Bronchial epithelial cell (primary cell): Measurements from ENCODE around the gene C17orf50. TPM values are rescaled to one million over a fixed set of nuclear protein-coding genes. Genes with fewer than 3 reads are reported as not detected.
A peak's percentile ranks its signal among the peaks of the same experiment; 100 is the strongest.

Source experiments
- DNase-seq: peaks from one replicate; pipeline ENCODE4 v3.0.0-alpha.2; 2010; ENCODE audit warnings: low read depth
- FAIRE-seq: peaks from 2 replicates; lab custom pipeline; 2011; peaks lifted over from hg19 to GRCh38; lab: Jason Lieb, UNC
- H3K27me3 ChIP-seq: 2 replicates; pipeline ENCODE4 v1.5.1; 2011; ENCODE audit warnings: low read length; ENCODE audit not compliant: control insufficient read depth, insufficient read depth
- H3K36me3 ChIP-seq: 2 replicates; pipeline ENCODE4 v1.5.1; 2011; ENCODE audit warnings: low read length; ENCODE audit not compliant: control insufficient read depth, insufficient read depth
- H3K4me3 ChIP-seq: 2 replicates; pipeline ENCODE4 v1.5.1; 2011; ENCODE audit warnings: mild to moderate bottlenecking, low read depth, low read length, control low read depth
- total RNA-seq: library from RNA; depleted of rRNA; stranded (reverse); fragments of >200 nt; gene quantifications from 2 replicates; pipeline ENCODE4 v1.2.1, GENCODE V29; 2014
- TF ChIP-seq, protein P1 (sequence below): IDR thresholded peaks from 2 replicates; pipeline ENCODE4 v1.5.1; 2011; ENCODE audit warnings: mild to moderate bottlenecking, moderate library complexity, low read length, control low read depth, inconsistent platforms; ENCODE audit not compliant: insufficient read depth, severe bottlenecking

C17orf50 gene
- total RNA-seq, 1 donor from 2014 or later: not detected

DNA sequence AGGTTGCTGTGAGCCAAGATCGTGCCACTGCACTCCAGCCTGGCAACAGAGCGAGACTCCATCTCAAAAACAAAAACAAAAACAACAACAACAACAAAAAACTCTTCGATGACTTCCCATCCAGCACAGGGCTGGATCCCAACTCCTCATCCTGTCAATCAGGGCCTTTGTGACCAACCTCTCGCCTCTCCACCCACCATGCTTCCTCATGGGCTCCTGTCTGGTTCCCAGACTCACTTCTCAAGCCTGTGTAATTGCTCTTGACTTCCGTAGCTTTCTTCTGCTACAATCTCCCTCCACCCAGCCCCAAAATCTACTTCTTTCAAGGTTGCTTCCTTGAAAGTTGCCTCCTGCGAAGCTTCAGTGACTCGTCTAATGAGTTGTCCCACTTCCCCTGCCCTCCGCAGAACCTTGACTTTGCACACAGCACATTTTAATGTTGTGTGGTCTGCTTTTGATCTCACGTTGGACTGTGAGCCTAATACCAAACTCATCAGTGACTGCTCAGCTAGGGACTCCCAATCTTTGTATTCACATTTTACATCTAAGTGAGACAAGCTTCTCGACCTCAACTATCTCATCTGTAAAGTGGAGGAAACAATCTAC is 30.2 kb upstream of the C17orf50 start:
- Histone ChIP-seq H3K36me3 (no peaks in the 10 kb centered on the region), H3K4me3 (no peak overlapping the region), H3K27me3 (peaks cover 4% of the 10 kb centered on the region)
- FAIRE-seq (no peak), DNase-seq (no peak)
- TF ChIP-seq, protein P1, sequence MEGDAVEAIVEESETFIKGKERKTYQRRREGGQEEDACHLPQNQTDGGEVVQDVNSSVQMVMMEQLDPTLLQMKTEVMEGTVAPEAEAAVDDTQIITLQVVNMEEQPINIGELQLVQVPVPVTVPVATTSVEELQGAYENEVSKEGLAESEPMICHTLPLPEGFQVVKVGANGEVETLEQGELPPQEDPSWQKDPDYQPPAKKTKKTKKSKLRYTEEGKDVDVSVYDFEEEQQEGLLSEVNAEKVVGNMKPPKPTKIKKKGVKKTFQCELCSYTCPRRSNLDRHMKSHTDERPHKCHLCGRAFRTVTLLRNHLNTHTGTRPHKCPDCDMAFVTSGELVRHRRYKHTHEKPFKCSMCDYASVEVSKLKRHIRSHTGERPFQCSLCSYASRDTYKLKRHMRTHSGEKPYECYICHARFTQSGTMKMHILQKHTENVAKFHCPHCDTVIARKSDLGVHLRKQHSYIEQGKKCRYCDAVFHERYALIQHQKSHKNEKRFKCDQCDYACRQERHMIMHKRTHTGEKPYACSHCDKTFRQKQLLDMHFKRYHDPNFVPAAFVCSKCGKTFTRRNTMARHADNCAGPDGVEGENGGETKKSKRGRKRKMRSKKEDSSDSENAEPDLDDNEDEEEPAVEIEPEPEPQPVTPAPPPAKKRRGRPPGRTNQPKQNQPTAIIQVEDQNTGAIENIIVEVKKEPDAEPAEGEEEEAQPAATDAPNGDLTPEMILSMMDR: no peak

DNA sequence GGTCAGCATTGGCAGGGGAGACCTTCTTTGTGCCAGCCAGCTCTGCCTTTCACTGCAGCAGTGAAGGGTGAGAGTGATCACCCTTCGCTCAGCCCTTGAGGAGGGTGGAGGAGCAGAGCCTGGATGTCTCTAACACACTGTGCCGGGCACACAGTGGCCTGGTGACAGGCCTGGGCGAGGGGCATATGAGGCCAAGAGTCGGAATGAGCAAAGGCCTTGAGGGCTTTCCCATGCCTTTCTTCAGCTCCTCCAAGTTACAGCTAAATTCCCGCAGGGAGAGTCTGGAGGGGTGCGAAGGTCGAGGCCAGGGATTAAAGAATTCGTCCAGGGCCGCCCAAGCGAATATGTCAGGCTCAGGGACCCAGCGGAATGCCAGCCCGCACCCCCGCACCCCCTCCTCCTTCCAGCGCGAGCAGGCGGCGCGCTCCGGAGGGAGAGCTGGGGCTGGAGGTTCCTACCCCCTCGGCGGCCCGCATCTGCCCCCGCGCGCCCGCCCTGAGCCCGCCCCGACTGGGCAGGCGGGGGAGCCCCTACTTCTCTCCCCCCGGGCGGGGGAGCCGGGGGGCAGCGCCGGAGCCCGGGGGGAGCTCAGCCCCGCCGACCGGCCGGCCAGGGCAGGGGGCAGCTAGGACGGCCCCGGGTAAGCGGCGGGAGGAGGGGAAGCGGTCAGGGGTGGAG is 29.3 kb upstream of the C17orf50 start, which contains the start of gene RASL10B:
RASL10B (plus strand) TSS at position 401 of the 678 bp plus-strand sequence. CDS start 3,546 bp downstream, outside the sequence.
- FAIRE-seq (no peak), DNase-seq (no peak)
- TF ChIP-seq, protein P1: no peak
- H3K4me3 ChIP-seq: peak within 1 kb of the TSS; percentile 38
- peaks cover 4% of the 10 kb centered on the region for H3K27me3 ChIP-seq
- no peaks in the 10 kb centered on the region for H3K36me3 ChIP-seq

DNA sequence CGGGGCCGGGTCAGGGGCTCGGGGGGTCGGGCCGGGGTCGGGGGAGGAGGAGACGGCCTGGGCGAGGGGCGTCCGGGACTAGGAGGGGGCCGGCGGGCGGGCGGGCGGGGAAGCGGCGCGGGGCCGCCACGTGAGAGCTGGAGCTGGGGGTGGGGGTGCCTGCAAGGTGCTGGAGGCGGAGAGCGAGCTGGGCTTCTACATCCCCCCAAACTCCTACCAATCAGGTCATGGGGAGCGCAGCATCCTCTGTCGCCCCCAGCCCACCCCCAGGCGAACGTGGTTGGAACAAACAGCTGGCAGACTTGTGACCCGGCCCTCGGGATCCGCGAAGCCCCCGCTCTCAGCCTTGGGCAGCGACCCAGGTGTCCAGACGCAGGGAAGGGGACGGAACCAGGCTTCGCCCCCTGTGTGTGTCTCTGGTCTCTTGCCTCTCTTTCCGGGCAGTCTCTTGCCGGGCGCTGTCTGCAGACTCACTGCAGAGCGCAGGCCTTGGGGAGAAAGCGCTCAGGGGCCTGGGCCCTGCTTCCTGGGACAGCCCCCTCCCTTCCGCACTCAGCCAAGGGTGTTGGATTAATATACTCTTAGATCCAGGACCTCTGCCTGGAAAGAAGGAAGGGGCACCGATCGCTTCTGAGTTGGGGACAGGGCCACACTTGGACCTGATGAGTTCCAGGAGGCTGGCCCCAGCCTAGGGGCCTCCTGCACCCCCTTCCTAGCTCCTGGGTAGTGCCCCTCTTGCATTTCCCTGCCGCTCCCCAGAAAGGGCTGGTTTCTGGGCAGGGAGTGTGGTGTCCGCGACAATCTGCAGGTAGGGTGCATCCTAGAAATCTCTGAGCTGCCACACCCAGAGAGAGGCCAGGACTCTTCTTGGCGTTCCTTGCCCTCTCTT is 28.5 kb upstream of the C17orf50 start:
- TF ChIP-seq, protein P1: no peak
- peaks cover 4% of the 10 kb centered on the region for H3K27me3 ChIP-seq
- FAIRE-seq: no peak
- no peak for DNase-seq
- H3K4me3 ChIP-seq: peak overlapping the region; percentile 38
- no peaks in the 10 kb centered on the region for H3K36me3 ChIP-seq

DNA sequence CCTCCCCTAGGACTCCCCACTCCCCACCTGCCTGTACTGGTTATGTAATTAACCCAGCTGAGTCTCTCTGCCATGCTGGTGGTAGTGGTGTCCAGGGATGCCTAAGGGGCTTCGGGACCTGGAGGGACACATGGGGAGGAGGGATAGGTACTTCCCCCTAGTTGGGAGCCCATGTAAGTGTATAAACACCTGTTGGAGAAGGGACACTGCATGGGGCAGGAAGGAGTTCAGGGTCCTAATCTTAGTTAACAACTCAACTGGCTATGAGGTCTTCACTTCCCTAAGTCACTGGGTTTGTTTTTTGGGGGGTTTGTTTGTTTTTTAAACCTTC is 27.9 kb upstream of the C17orf50 start:
- no peak for DNase-seq
- peaks cover 4% of the 10 kb centered on the region for H3K27me3 ChIP-seq
- TF ChIP-seq, protein P1: no peak
- no peak for FAIRE-seq
- no peaks in the 10 kb centered on the region for H3K36me3 ChIP-seq
- no peak overlapping the region for H3K4me3 ChIP-seq

GRCh38 chr17:35733366-35733765 is 27.3 kb upstream of the C17orf50 start:
- Histone ChIP-seq H3K4me3 (no peak overlapping the region), H3K27me3 (peaks cover 4% of the 10 kb centered on the region), H3K36me3 (no peaks in the 10 kb centered on the region)
- TF ChIP-seq, protein P1: no peak
- FAIRE-seq: no peak
- DNase-seq: no peak
